Erythroblast (primary cell): ENCODE results near the gene SRA1.

Experiments used
- GATA1 ChIP-seq: IDR thresholded peaks from 2 replicates; pipeline ENCODE4 v1.6.1; 2011; ENCODE audit warnings: low read depth, mild to moderate bottlenecking, control low read depth, low read length, moderate library complexity
- POLR2A ChIP-seq: IDR thresholded peaks from 2 replicates; pipeline ENCODE4 v1.6.1; 2011; ENCODE audit warnings: mild to moderate bottlenecking, low read length

GRCh38 chr5:140556438-140556837 lies 835 bp downstream of the SRA1 start:
- no peak for TF ChIP-seq POLR2A
- no peak for TF ChIP-seq GATA1
